GM08714 (cell line): ENCODE results near the gene HIVEP3.

ENCODE experiments used
- H3K4me3 ChIP-seq: fragments of 200-500 bp; sonication (Bioruptor generic); 2 replicates; pipeline ENCODE4 v1.5.1; 2014; ENCODE audit warnings: mild to moderate bottlenecking, low read length, inconsistent platforms
- ZNF274 ChIP-seq: IDR thresholded peaks from 2 replicates; pipeline ENCODE4 v1.6.1; 2012; ENCODE audit warnings: mild to moderate bottlenecking, low read depth, low read length

HIVEP3 gene

GRCh38 chr1:41783189-41783639, 135.5 kb downstream of the HIVEP3 start:
- TF ChIP-seq ZNF274: no peak
- no peak overlapping the region for H3K4me3 ChIP-seq

GRCh38 chr1:41780916-41781315, 137.8 kb downstream of the HIVEP3 start:
- TF ChIP-seq ZNF274: no peak

GRCh38 chr1:41780322-41780721, 138.4 kb downstream of the HIVEP3 start:
- H3K4me3 ChIP-seq: no peak overlapping the region
- no peak for TF ChIP-seq ZNF274

More at GRCh38 chr1:41780916-41781315, 137.8 kb downstream of the HIVEP3 start:
- no peak overlapping the region for H3K4me3 ChIP-seq

GRCh38 chr1:41779360-41779759, 139.4 kb downstream of the HIVEP3 start:
- no peak for TF ChIP-seq ZNF274
- no peak overlapping the region for H3K4me3 ChIP-seq

GRCh38 chr1:41777695-41778094, 141.0 kb downstream of the HIVEP3 start:
- no peak for TF ChIP-seq ZNF274
- no peak overlapping the region for H3K4me3 ChIP-seq

GRCh38 chr1:41776891-41777441, 141.8 kb downstream of the HIVEP3 start:
- no peak overlapping the region for H3K4me3 ChIP-seq
- no peak for TF ChIP-seq ZNF274

GRCh38 chr1:41775956-41776585, 142.7 kb downstream of the HIVEP3 start:
- no peak overlapping the region for H3K4me3 ChIP-seq
- TF ChIP-seq ZNF274: no peak

GRCh38 chr1:41774471-41774990, 144.2 kb downstream of the HIVEP3 start:
- H3K4me3 ChIP-seq: no peak overlapping the region
- no peak for TF ChIP-seq ZNF274

- no peak overlapping the region for H3K4me3 ChIP-seq
- TF ChIP-seq ZNF274: no peak
These were observed 144.9 kb downstream of the HIVEP3 start for GRCh38 chr1:41773842-41774241.

GRCh38 chr1:41773144-41773591, 145.6 kb downstream of the HIVEP3 start:
- H3K4me3 ChIP-seq: no peak overlapping the region
- TF ChIP-seq ZNF274: no peak

GRCh38 chr1:41769068-41769467, 149.7 kb downstream of the HIVEP3 start:
- no peak for TF ChIP-seq ZNF274
- H3K4me3 ChIP-seq: no peak overlapping the region

- TF ChIP-seq ZNF274: no peak
These were observed 150.1 kb downstream of the HIVEP3 start for GRCh38 chr1:41768583-41768982.

GRCh38 chr1:41767534-41768525, 150.9 kb downstream of the HIVEP3 start:
- no peak for TF ChIP-seq ZNF274
- H3K4me3 ChIP-seq: no peak overlapping the region

More at GRCh38 chr1:41768583-41768982, 150.1 kb downstream of the HIVEP3 start:
- no peak overlapping the region for H3K4me3 ChIP-seq

GRCh38 chr1:41766546-41766945, 152.2 kb downstream of the HIVEP3 start:
- no peak overlapping the region for H3K4me3 ChIP-seq
- TF ChIP-seq ZNF274: no peak
